ENCODE data around the gene ZBTB7C.

ZBTB7C gene

DNA sequence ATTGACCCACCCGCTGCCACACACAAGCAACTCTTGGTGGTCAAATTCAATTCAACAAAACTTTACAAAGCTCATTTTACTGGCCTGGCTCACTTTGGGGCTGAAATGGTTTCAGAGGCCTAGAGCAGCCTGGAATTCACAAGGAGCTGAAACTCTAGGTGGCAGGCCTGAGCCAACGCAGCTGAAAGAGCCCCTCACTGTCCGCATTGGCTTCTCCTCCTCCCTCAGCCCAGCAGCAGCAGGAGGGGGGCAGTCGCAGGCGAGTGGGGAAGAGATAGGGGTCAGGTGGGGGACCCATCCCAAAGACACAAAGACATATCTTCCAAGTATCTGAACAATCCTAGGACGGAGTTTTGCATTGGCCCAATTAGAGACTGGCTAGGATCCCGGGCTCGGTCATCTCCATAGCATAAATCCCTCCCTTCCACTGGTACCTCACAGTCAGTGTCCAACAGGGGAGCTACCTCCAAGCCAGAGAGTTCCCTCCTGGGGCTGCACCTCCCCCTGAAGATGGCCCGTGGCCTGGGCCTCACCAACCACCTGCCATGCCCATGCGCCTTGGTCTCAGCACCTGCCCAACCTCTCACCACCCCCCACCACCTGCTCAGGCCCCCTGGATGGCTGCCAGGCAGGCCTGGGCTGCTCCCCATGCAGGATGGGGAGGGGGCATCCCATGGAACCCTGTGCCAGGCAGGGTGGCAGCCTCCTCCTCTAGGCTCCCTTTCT is 113.4 kb downstream of the ZBTB7C start:
- H3K36me3 ChIP-seq (ENCODE audit: control insufficient read depth in 2 of 2, insufficient read depth in 1 of 2, low read length in 2 of 2): no peaks in the 10 kb centered on the region
- no peak for TF ChIP-seq ZNF585B (tag by site-specific recombination; IDR thresholded peaks at IDR 0.05)
- peak; percentile 60; the same call in 1 of the 2 replicates for TF ChIP-seq GLIS2 (tag by site-specific recombination; IDR thresholded peaks at IDR 0.05)
- no peak for TF ChIP-seq TCF7L2 (IDR thresholded peaks at IDR 0.05; ENCODE audit: borderline replicate concordance, low read depth, low read length)
- TF ChIP-seq ZIC2 (tag by site-specific recombination; IDR thresholded peaks at IDR 0.05): 0 out of 2 replicates have a peak, but pooled peaks have one; percentile 15
- H3K9me3 ChIP-seq (ENCODE audit: control insufficient read depth, insufficient read depth, low read depth, low read length): no peaks in the 10 kb centered on the region
- no peak overlapping the region for H3K4me3 ChIP-seq (ENCODE audit: low read depth, low read length)
- ChIA-PET CTCF (interaction anchor here (0.6 to 3.1 kb wide), 19 partner anchors 9 to 279 kb away, joined by 3 to 17 read pairs (median 4); no protein-coding TSS in a partner anchor), POLR2A (no interaction called here)
- no peaks in the 10 kb centered on the region for H3K4me1 ChIP-seq (ENCODE audit: control insufficient read depth, insufficient read depth, low read length)
- H3K27ac ChIP-seq (ENCODE audit: extremely low read depth, low read depth, low read length): no peak overlapping the region

- ChIA-PET POLR2A (no interaction called here), CTCF (interaction anchor here (0.6 to 3.1 kb wide), 18 partner anchors 10 to 169 kb away, joined by 3 to 17 read pairs (median 4); no protein-coding TSS in a partner anchor)
- H3K27ac ChIP-seq (ENCODE audit: extremely low read depth, low read depth, low read length): no peak overlapping the region
- no peaks in the 10 kb centered on the region for H3K36me3 ChIP-seq (ENCODE audit: control insufficient read depth in 2 of 2, insufficient read depth in 1 of 2, low read length in 2 of 2)
- no peak overlapping the region for H3K4me3 ChIP-seq (ENCODE audit: low read depth, low read length)
- peaks cover 2% of the 10 kb centered on the region; the same call in 1 of the 2 replicates for H3K4me1 ChIP-seq (ENCODE audit: control insufficient read depth, insufficient read depth, low read length)
- H3K9me3 ChIP-seq (ENCODE audit: control insufficient read depth, insufficient read depth, low read depth, low read length): no peaks in the 10 kb centered on the region
- TF ChIP-seq ZNF133 (tag by site-specific recombination; IDR thresholded peaks at IDR 0.05): no peak
- TF ChIP-seq, protein P1, sequence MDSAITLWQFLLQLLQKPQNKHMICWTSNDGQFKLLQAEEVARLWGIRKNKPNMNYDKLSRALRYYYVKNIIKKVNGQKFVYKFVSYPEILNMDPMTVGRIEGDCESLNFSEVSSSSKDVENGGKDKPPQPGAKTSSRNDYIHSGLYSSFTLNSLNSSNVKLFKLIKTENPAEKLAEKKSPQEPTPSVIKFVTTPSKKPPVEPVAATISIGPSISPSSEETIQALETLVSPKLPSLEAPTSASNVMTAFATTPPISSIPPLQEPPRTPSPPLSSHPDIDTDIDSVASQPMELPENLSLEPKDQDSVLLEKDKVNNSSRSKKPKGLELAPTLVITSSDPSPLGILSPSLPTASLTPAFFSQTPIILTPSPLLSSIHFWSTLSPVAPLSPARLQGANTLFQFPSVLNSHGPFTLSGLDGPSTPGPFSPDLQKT (IDR thresholded peaks at IDR 0.05; ENCODE audit: borderline replicate concordance, low read depth, low read length): no peak
- TF ChIP-seq KLF1 (tag by site-specific recombination; IDR thresholded peaks at IDR 0.05): no peak
- no peak for TF ChIP-seq ZNF747 (tag by site-specific recombination; IDR thresholded peaks at IDR 0.05)
- no peak for TF ChIP-seq ZFHX2 (tag by site-specific recombination; conservative IDR thresholded peaks at IDR 0.05)
- no peak for TF ChIP-seq ZFP37 (tag by site-specific recombination; IDR thresholded peaks at IDR 0.05)
Measured at GRCh38 chr18:48294899-48295585, 114.1 kb downstream of the ZBTB7C start.

DNA sequence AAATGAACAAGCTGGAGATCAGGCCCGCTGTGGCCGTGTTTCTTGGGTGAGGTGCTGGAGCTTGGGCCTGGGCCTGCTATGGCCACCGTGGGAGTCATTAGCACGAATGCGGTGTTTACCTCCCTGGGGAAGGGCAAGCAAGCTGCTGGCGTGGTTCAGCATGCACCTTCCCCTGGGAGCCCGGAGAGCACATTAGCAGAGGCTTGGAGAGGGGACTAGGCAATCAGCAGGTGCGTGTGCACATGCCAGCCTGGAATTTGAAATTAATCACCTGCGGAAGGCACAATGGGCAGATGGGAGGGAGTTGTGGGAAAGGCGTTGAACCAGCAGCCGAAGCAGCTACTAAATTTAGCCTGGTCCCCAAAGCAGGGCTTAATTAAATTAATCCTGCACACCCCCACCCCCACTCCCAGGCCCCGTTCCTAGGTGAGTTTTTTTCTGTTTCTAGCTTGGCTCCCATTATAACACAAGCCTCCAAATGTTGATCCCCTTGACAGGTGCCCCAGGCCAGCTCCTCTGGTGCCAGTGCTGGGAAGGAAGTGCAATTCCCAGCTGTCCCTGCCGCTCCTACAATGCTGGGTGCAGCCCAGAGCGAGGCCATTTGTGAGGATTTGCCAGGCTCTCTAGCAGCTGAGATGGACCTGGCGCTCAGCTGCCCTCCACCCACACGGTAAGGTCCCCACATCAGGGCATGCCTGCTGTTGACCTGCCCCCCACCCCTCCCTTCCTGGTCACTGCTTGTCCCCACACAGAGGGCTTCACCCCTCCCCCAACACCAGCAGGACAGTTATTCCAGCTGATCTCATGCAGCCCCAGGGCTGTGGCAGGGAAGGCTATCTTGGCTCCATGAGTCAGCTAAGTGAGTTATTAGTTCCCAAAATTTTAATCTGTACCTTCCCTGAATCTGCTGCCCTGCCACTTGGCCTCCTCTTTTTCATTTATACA is 115.0 kb downstream of the ZBTB7C start:
- Histone ChIP-seq H3K4me3 (ENCODE audit: low read depth, low read length) (no peak overlapping the region), H3K27ac (ENCODE audit: extremely low read depth, low read depth, low read length) (no peak overlapping the region), H3K9me3 (ENCODE audit: control insufficient read depth, insufficient read depth, low read depth, low read length) (no peaks in the 10 kb centered on the region), H3K36me3 (ENCODE audit: control insufficient read depth in 2 of 2, insufficient read depth in 1 of 2, low read length in 2 of 2) (no peaks in the 10 kb centered on the region), H3K4me1 (ENCODE audit: control insufficient read depth, insufficient read depth, low read length) (peaks cover 2% of the 10 kb centered on the region; the same call in 1 of the 2 replicates)
- ChIA-PET POLR2A (no interaction called here), CTCF (interaction anchor here (0.6 to 3.1 kb wide), 11 partner anchors 9 to 169 kb away, joined by 3 to 17 read pairs (median 4); no protein-coding TSS in a partner anchor)
- peak; percentile 49; the same call in 1 of the 2 replicates for TF ChIP-seq KLF17 (tag by site-specific recombination; IDR thresholded peaks at IDR 0.05)
- peak; percentile 29; the same call in 1 of the 2 replicates for TF ChIP-seq ZNF629 (tag by site-specific recombination; IDR thresholded peaks at IDR 0.05)
- no peak for TF ChIP-seq ZNF530 (tag by site-specific recombination; IDR thresholded peaks at IDR 0.05; ENCODE audit: low read depth)
- no peak for TF ChIP-seq TRIM28 (IDR thresholded peaks at IDR 0.05; ENCODE audit: borderline replicate concordance, low read length)
- 0 out of 2 replicates have a peak, but pooled peaks have one; percentile 10 for TF ChIP-seq ZIC2 (tag by site-specific recombination; IDR thresholded peaks at IDR 0.05)
